Brain microvascular endothelial cell (primary cell): ENCODE measurements around the gene AMPH.

ENCODE experiments used
- DNase-seq: peaks from one replicate; pipeline ENCODE4 v3.0.0-alpha.2; 2020
- H3K27ac ChIP-seq: fragments of 250-450 bp; sonication (Bioruptor Pico); 2 replicates; pipeline ENCODE4 v1.5.1; 2020; ENCODE audit warnings: mild to moderate bottlenecking, moderate library complexity
- H3K27me3 ChIP-seq: fragments of 250-450 bp; sonication (Bioruptor Pico); replicated peaks from 2 replicates; pipeline ENCODE4 v1.5.1; 2020; ENCODE audit warnings: mild to moderate bottlenecking
- H3K36me3 ChIP-seq: fragments of 250-450 bp; sonication (Bioruptor Pico); replicated peaks from 2 replicates; pipeline ENCODE4 v1.5.1; 2020; ENCODE audit warnings: mild to moderate bottlenecking
- H3K4me3 ChIP-seq: 2 replicates; pipeline ENCODE4 v1.5.1; 2011; ENCODE audit warnings: low read depth, mild to moderate bottlenecking, control low read depth, low read length, moderate library complexity
- CTCF ChIP-seq: IDR thresholded peaks from 2 replicates; pipeline ENCODE4 v1.5.1; 2011; ENCODE audit warnings: low read depth, mild to moderate bottlenecking, moderate library complexity, low read length, control low read depth, inconsistent platforms; ENCODE audit errors: missing control alignments
- in situ Hi-C: cut with HindIII; loops from 2 replicates; pipeline ENCODE4 v1.10.0; 2017; ENCODE audit warnings: low sequenced_read_pairs, low pct_ligation_motif_present

AMPH gene

GRCh38 chr7:38615665-38616064, 15.5 kb downstream of the AMPH start:
- TF ChIP-seq CTCF, result no peak
- no peak for DNase-seq
- Histone ChIP-seq H3K27ac (no peak overlapping the region), H3K27me3 (no peaks in the 10 kb centered on the region), H3K36me3 (no peaks in the 10 kb centered on the region), H3K4me3 (no peak overlapping the region)
- in situ Hi-C loops, result no loop called here

GRCh38 chr7:38607466-38607865, 23.7 kb downstream of the AMPH start:
- no peak overlapping the region for H3K4me3 ChIP-seq
- TF ChIP-seq CTCF, result no peak
- H3K27me3 ChIP-seq, result no peaks in the 10 kb centered on the region
- H3K27ac ChIP-seq, result no peak overlapping the region
- in situ Hi-C loops, result no loop called here
- DNase-seq, result no peak
- no peaks in the 10 kb centered on the region for H3K36me3 ChIP-seq

- Histone ChIP-seq H3K27me3 (no peaks in the 10 kb centered on the region), H3K4me3 (no peak overlapping the region), H3K36me3 (no peaks in the 10 kb centered on the region), H3K27ac (no peak overlapping the region)
- no peak for DNase-seq
- no peak for TF ChIP-seq CTCF
- in situ Hi-C loops, result no loop called here
These were observed 30.4 kb downstream of the AMPH start for GRCh38 chr7:38600741-38601140.

GRCh38 chr7:38594949-38595348, 36.2 kb downstream of the AMPH start:
- H3K4me3 ChIP-seq, result no peak overlapping the region
- H3K27me3 ChIP-seq, result no peaks in the 10 kb centered on the region
- no peak for TF ChIP-seq CTCF
- H3K36me3 ChIP-seq, result no peaks in the 10 kb centered on the region
- H3K27ac ChIP-seq, result no peak overlapping the region
- no peak for DNase-seq
- in situ Hi-C loops, result no loop called here

- TF ChIP-seq CTCF, result no peak
- H3K4me3 ChIP-seq, result no peak overlapping the region
- in situ Hi-C loops, result no loop called here
- H3K27ac ChIP-seq, result no peak overlapping the region
- H3K27me3 ChIP-seq, result no peaks in the 10 kb centered on the region
- no peak for DNase-seq
- no peaks in the 10 kb centered on the region for H3K36me3 ChIP-seq
These were observed 38.4 kb downstream of the AMPH start for GRCh38 chr7:38592737-38593288.
